GM19452 (cell line): Measurements from ENCODE around the gene MTF1.
"Not testable (repeated sequence)": the region's sequence is repeated elsewhere in the genome, so short reads cannot be mapped to it uniquely, and the experiment has no call there.

ENCODE experiments used
- ATAC-seq: cut with Tn5 transposase; IDR thresholded peaks from one replicate; pipeline ENCODE4 v1.9.1; 2021; ENCODE audit not compliant: unreplicated experiment

MTF1 gene

GRCh38 chr1:37859507-37860345 is at the start of gene MTF1:
TSS of gene MTF1 (minus strand) at chr1:37859592. CDS start at chr1:37857658, 1,934 bp downstream.
- peak; percentile 93 for ATAC-seq

- ATAC-seq: not testable (repeated sequence)
Measured at GRCh38 chr1:37908531-37908930, 49.1 kb upstream of the MTF1 start.

GRCh38 chr1:37907416-37908125 is 48.2 kb upstream of the MTF1 start:
- ATAC-seq: not testable (repeated sequence)

GRCh38 chr1:37906591-37906990 is 47.2 kb upstream of the MTF1 start:
- not testable (repeated sequence) for ATAC-seq

GRCh38 chr1:37905727-37906126 is 46.3 kb upstream of the MTF1 start:
- no peak for ATAC-seq

- ATAC-seq: not testable (repeated sequence)
Measured at GRCh38 chr1:37903921-37904320, 44.5 kb upstream of the MTF1 start.

GRCh38 chr1:37902983-37903382 is 43.6 kb upstream of the MTF1 start:
- ATAC-seq: no peak

- ATAC-seq: peak; percentile 14
Measured at GRCh38 chr1:37901893-37902225, 42.5 kb upstream of the MTF1 start.

- ATAC-seq: peak; percentile 80
Measured at GRCh38 chr1:37901191-37901892, 42.0 kb upstream of the MTF1 start.

GRCh38 chr1:37897563-37897962 is 38.2 kb upstream of the MTF1 start:
- not testable (repeated sequence) for ATAC-seq

- ATAC-seq: no peak
Measured at GRCh38 chr1:37893673-37894072, 34.3 kb upstream of the MTF1 start.

GRCh38 chr1:37892151-37893047 is 33.0 kb upstream of the MTF1 start:
- no peak for ATAC-seq

GRCh38 chr1:37890378-37891014 is 31.1 kb upstream of the MTF1 start:
- no peak for ATAC-seq

- no peak for ATAC-seq
Measured at GRCh38 chr1:37888022-37888700, 28.8 kb upstream of the MTF1 start.

- no peak for ATAC-seq
Measured at GRCh38 chr1:37884145-37884544, 24.8 kb upstream of the MTF1 start.

- ATAC-seq: no peak
Measured at GRCh38 chr1:37883671-37884070, 24.3 kb upstream of the MTF1 start.

GRCh38 chr1:37879865-37880264 is 20.5 kb upstream of the MTF1 start:
- no peak for ATAC-seq

- no peak for ATAC-seq
Measured at GRCh38 chr1:37878071-37878470, 18.7 kb upstream of the MTF1 start.

- ATAC-seq: no peak
Measured at GRCh38 chr1:37875833-37876232, 16.4 kb upstream of the MTF1 start.

GRCh38 chr1:37872692-37873091 is 13.3 kb upstream of the MTF1 start:
- ATAC-seq: no peak
